GM19397 (cell line): ENCODE data around the gene CDC42BPB.

Experiments
- ATAC-seq: cut with Tn5 transposase; IDR thresholded peaks from one replicate; pipeline ENCODE4 v1.9.1; 2021; ENCODE audit warnings: mild to moderate bottlenecking, moderate library complexity; ENCODE audit not compliant: unreplicated experiment

The CDC42BPB gene

DNA sequence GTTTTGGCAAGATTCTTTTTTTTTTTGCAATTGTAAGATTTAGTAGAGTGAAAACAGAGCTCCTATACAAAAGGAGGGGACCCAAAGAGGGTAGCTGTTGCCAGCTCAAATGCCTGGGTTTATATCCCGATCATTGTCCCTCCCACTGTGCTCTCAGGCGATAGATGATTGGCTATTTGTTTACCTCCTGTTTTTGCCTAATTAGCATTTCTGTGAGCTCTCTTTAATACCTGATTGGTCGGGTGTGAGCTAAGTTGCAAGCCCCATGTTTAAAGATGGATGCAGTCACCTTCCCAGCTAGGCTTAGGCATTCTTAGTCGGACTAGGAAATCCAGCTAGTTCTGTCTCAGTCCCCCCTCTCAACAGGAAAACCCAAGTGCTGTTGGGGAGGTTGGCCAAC, 39.0 kb upstream of the CDC42BPB start:
- ATAC-seq, result no peak

DNA sequence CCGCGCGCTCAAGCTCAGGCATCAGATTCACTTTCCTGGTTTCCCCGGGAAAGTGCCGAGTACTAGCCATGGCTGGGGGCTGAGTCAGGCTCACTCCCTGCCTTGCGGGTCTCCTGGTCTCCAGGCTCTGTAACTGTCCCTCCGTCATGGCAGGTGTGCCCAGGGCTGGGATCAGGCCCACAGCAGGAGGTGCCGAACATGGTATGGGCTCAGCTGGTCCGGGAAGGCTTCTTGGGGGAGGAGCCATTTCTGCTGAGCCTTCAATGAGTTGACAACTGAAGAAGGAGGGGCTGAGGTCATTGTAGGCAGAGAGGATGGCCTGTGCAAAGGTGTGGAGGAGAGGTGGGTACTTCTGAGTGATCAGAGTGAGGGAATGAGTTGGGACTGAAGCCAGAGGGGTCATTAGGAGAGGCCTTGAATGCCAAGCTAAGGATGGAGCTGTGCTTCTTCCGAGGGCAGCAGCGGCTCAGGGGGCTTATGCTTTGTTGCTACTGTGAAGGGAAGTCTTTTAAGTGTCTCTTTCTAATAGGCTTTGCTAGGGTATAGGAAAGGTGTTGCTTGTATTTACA, 37.9 kb upstream of the CDC42BPB start:
- ATAC-seq, result no peak

DNA sequence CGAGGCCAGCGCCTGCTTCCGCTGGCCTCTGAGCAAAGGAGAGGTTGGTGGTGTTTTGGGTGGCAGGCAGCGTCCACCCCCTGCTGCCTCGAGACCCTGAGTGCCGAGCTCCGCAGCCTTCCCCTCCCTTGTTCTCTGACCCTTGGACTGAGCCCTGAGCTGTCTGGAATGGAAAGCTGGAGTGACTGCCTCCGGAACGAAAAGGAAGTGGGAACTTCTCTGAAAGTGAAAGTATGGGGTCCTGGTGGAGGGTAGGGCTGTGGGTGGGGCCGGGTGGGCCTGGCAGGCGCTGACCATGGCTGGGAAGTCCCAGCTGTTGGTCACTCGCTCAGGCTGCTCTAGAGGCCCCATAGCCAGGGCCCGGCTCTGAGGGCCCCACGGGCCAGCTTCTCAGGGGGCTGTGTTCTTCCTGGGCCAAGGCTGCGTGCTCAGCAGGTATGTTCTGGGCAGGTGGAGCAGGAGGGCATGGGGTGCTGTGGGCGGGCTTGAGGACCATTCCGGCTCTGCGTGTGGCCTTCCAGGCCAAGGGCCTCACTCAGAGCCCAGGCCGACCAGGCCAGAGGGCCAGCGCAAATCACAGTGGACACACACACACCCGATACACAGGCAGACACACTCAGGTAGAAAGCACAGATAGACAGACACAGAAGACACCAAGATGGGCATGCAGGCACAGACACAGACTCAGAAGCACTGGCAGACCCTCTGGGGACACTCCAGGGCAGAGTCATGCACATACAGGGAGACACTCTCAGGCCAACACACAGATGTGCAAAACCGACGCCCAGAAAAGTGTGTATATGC, 37.3 kb upstream of the CDC42BPB start, which contains the start of gene EXOC3L4:
Gene EXOC3L4, plus strand, starts transcription at position 320 of the 804 bp plus-strand sequence. CDS start 5,495 bp downstream, outside the sequence.
- ATAC-seq, result no peak

DNA sequence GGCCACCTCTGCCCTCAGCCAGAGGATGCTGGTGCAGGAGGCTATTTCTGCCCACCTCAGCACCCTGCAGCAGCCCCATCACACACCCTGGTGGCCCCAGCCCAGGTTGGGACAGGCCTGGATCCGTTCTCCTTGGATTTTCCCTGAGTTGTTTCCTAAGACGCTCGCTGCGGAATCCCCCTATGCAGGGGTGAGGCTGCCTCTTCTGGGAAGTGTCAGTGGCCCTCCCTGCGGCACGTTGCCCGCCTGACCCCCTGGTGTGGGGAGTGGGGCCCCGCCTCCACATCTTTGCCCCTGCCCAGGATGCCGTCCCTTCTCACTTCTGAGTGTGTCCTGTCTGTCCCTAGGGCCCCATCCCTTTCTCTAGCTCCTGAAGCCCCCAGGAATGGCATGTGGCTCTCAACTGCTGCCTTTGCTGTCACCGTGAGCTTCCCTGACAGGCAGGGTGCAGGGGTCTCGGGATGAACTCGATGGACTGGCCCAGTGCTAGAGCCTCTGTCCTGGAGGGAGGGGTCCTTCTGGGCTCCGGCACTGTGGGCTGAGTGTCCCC, 36.6 kb upstream of the CDC42BPB start:
- ATAC-seq, result no peak

DNA sequence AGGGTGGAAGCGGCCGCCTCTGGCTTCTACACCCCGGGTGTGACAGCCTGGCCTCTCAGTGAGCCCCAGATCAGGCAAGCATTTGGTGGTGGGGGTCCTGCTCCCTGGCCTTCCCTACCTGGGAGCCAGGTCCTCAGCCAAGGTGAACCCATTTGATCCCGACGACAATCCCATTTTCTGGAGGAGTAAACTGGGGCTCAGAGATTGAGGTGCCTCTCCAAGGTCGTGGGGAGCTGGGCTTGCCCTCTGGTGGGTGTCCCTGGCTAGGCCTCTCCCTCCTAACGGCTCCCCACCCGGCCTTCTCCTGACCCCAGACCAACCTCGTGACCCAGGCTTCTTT, 34.5 kb upstream of the CDC42BPB start:
- ATAC-seq, result no peak

DNA sequence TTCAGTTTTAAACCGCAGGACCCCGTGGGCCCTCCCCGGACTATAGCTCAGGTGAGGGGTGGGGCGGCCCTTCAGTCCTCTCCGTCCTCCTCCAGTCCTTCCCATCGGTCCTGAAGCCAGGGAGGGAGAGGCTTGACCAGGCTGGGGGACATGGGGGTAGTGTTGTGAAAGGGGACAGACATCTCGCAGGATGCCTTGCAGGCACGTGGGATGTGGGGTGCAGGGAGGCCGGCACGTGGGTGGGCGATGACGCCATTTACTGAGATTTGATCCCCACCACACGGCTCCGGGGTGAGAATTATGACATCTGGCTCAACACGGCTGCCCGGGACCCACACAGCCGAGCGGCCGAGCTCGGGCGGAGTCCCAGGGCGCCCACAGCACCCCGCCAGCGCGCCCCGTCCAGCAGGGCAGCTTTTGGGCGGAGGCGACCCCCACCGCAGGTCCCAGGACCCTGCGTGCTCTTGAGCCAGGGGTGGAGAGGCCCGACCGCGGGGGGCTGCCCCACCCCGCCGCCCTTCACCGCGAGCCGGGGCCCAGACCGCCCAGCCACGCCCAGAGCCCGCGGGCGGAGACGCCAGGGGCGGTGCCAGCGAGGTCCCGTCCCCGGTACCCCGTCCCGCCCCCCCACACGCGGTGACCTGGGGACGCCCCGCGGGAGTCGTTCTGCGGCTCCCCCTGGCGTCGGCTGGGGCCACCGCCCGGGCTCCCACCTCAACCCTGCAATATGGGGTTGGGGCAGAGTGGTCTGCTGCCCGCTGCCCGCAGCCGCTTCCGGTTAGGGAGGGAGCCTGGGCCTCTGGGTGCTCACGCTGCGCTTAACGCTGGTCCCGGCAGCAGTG, 33.9 kb upstream of the CDC42BPB start:
- no peak for ATAC-seq

DNA sequence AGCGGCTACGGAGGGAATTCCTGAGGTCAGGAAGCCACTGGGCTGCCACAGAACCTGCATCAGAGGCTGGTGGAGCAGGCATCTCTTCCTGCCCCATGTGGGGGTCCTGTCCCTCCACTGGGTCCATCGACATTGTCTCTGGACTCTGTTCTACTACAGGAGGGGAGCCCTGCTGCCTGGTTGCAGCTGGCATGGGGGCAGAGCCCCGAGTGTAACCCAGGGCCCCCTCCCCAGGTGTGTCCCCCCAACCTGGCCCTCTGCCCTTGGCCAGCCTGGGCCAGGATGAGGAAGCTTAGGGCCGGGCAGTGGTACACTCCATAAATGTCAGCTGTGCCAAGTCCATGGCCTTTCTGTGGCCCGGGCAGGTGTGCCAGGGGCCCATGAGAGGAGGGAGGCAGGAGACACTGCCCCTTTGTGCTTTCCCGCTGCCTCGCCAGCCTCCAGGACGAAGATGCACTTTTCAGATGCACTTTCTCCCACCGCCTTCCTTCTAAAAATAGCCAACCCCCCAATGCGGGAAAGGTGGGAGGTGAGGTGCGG, 33.2 kb upstream of the CDC42BPB start:
- ATAC-seq, result no peak

DNA sequence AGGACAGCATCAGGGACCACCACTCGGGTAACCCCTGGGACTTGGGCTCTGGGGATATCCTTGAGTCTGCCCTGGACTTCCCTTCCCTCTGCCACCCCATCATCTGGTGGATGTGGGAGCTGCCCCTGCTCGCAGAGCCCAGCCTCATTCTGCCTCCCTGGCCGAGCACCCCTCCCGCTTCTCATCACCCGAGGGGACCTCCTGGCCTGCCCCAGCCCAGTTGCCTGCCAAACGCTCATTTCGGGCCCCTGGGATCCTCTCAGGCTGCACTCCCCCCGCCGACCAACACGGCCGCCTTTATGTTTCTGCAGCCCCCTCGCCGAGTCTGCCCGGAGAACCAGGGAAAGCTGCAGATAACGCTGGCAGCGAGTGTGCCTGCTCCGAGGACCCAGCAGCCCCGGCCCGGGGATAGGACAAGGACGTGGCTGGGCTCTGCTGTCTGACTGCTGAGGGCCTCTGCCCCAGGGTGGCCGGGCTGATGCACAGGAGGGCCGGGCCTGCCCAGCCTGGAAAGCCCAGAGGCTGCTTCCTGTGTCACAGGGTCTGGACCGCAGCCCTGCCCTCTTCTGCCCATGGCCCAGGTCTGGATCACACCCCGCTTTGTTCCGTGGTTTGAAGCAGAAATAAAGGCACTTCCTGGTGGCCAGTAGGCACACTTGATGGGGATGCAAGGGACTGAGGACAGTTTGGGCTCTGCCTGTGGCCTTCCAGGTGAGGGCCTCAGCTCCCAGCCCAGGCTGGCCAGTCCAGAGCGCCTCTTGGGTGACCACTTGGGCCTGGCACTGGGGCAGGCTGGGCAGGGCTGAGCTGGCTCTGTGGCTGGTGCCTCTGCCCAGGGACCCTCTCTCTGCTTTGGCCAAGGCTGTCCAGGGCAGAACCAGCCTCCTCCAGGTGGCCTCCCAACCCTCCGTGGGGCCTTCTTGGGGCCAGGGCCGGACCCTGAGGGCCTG, 32.3 kb upstream of the CDC42BPB start:
- no peak for ATAC-seq

DNA sequence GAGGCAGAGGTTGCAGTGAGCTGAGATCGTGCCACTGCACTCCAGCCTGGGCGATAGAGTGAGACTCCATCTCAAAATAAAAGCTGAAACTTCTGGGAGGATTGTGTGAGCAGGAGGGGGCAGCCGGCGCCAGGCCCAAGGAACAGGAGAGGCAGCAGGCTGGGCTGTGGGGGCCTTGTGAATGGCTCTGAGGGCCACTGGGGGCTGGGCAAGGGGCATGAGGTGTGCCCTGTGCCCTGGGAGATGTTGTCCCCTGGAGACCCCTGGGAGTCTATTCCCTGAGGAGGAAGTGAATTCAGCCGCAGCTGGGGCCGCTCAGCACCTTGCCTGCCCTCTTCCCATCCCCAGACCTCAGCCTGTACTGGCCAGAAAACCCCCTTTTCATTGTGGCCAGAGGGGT, 31.6 kb upstream of the CDC42BPB start:
- ATAC-seq, result no peak

DNA sequence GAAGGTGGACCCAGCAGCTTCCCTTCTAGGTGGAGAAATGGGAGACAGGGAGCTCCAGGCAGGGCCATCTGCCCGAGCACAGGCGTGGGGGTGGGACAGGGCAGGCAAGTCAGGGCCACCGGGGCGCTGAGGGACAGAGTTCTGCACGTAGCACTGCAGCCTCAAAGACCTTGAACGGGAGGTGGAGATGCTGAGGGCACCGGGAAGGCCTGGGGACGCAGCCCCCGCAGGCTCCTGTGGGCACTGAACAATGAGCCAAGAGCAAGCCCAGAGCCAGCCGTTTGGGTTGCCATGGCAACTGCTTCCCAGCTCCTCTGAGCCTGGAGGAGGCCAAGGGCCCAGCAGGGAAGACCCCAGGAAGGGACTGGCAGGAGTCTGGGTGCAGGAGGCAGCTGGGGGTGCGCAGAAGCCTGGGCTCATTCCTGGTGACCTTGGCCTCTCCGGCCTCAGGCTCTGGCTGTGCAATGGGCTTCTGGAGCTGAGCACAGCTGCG, 30.0 kb upstream of the CDC42BPB start:
- no peak for ATAC-seq

DNA sequence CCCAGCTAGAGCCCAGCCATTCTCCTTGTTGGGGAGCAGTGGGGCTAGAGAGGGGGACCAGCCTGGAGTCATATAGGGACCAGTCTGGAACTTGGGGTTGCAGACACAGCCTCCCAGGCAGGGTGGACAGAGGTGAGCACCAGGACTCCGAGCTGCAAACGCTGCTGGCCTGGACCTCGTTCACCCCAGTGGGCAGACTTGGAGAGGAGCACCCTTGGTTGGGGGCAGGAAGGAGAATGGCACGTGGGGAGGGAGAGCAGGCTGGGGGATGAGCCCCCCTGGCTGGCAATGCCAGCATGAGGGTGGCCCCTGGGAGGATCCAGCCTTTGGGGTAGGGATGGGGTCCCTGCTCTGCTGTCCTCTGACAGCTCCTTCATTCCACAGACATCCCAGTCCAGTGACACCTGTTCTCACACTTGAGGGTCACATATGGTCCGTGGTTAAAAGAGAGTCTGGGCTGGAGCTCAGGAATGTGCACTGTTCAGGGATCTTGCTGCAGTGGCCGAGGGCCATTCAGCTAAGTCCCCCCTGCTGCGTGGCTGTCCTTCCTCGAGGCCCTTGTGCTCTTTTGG, 29.5 kb upstream of the CDC42BPB start:
- ATAC-seq, result no peak

DNA sequence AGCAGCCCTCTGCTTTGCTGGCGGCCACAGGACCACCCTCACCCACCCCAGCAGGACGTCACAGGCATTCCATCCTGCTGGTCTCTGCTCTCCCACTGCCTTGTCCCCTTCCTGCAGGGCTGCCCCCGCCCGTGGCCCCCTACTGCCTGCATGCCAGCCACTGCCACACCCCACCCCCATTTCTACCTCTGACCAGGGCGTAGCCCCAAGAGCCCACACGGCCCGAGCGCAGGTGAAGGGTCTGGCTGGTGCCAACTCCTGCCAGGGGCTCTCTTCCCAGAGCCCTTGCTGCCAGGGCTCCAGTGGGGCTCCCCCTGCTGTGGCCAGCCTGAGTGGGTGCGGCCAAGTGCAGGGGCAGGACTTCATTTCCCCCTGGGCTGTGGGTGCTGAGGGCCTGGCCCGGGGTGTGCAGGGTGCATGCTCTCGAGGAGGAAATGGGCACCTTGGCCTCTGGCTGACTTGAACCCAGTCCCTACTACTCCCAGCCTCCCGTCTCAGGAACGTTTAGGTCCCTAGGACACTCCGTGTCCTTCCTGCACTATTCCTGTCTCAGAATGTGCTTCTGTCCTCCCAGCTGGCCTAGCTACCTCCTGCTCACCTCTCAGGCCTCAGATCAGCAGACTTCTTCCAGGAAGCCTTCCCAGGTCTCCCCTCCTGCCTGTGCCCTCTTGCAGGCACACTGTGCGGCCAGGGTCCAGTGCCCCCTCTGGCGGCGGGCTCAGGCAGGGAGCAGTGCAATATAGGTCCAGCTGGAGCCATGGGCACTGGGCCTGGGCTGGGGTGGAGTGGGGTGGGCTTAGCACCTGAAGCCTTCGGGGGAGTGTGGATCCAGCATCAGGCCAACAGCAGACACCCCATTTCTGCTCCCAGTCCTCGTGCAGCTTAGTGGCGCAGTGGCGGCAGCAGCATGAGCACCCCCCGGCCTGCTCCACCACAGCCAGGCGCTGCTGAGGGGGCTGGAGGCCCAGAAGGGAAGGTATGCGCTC, 28.1 kb upstream of the CDC42BPB start:
- ATAC-seq, result no peak

DNA sequence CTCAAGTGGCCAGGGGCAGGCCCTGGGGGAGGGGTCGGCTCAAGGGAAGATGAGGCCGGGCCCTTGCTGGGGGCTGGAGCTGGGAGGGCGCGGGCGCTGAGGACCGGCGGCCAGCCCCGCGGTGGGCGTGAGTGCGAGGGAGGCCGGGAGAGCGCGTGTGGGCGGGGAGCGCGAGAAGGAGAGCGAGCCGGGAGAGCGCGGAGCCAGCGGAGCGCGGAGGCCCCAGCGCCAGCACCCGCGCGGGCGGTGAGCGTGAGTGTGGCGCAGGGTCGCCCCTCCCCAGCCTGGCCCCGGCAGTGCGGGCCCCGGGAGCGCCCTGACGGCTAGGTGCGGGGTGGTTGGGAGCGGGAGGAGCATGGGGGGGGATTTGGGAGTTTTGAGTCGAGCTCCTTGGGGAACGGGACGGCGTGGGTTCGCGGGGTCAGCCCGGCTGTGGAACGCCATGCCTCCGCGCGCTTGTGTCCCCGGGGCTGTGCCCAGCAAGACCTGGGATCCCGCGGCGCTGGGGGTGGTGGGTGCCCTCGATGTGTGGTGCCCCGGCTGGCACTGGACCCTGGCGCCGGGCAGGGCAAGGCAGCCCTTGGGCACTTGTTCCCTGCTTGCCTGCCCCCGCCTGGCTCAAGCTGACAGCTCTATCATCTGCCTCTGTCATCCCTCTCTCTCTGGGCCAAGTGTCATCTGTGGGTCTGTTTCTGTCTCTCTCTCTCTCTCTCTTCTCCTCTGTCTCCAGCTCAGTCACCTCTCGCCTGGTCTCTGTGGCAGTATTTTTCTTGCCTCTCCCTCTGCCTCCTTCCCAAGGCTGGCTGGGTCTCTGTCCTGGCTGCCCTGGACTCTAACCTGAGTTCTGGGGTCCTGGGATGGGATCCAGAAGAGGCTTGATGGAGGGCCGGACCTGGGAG, 26.9 kb upstream of the CDC42BPB start, which contains the start of gene LBHD2:
Gene LBHD2, plus strand, starts transcription at position 190 of the 899 bp plus-strand sequence. CDS start 1,803 bp downstream, outside the sequence.
- ATAC-seq, result no peak

DNA sequence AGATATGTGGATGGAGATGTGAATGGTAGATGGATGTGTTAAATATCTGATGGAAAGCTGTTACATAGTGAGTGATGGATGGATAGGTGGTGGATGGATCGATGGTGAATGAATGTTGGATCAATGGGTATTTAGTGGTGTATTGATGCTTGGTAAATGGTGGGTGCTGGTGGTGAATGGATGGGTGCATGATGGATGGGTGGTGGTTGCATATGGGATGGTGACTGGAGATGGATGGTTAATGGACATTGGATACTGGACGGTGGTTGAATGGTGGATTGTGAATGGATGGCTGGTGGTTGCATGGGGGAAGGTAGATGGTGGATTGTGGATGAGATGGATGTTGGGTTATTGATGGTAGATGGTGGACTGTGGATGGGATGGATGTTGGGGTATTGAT, 24.6 kb upstream of the CDC42BPB start:
- ATAC-seq, result no peak

DNA sequence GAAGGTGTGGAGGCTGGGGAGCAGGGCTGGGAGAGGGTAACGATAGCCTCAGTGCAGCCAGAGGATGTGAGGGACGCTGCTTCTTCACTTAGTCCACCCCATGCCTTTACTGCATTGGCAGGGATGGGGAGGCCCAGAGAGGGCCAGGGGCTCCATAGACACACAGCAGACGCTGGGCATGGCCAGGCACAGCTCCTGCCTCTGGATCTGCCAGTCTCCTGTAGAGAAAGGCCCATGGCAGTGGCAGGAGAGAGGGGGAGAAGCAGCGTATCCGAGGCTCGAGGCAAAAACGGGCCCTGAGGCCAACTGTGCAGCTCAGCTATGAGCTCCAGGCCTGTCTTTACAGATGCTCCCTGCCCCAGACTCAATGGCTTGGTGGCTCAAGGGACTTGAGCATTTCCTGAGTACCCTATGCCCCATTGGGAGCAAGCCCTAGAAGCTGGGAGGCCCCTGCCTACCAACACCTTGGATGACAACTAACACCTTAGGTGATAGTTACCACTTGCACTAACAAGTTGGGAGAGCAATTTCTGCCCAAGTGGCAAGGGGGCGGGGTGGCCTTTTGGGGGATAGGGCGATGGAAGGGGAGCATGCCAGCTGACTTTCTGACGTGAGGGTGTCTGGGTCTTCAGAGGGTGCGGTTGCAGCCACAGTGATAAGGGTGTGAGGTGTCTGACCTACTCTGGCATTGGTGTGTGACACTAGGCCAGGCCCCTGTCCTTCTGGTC, 21.7 kb upstream of the CDC42BPB start:
- ATAC-seq, result no peak

DNA sequence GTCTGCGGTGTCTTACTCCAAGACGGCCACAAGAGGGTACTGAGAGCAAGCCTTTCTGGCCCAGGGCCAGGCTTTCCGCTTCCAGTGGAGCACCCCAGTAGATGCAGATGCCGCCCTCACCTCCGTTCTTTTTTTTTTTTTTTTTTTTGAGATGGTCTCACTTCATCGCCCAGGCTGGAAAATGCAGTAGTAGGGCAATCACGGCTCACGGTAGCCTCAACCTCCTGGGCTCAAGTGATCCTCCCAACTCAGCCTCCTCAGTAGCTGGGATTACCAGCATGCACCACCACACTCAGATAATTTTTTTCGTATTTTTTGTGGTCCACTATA, 21.0 kb upstream of the CDC42BPB start:
- ATAC-seq, result no peak
